ENCODE measurements around the gene SCN4A. TPM values are rescaled to one million over a fixed set of nuclear protein-coding genes. Genes with fewer than 3 reads are reported as not detected.

SCN4A gene
- total RNA-seq, 4 donors from 2014 or later: under 0.01 to 0.71 (median 0.20) TPM

DNA sequence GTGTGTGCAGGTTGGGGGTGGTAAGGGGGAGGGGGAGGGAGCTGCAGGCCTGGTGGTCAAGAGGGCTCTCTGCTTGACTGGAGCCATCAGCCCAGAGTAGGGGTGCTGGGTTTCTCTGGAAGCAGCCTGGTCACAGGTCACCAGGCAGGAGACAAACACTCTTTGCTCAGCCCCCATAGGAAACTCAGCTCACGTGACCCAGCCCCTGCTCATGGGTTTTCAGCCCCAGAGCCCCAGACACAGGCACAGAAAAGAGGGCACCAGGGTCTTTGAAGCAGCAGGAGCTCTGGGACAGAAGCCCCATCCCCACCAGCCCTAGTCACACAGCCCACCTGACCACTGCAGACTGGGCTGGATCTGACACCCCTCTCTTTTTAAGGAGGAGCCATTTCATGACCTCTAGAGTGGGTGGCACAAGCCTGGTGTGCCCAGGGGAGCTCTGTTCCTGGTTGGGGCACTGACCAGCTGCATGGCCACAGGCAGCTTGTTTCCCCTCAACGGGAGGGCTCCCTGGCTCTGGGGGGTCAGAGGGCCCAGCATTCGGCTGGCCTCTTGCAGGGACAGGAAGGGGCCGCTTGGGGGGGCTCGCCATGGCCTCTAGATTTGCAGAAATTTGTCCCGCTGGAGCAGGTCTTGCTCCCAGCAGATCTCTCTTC is 26.8 kb downstream of the SCN4A start:
- H3K4me1 ChIP-seq: no peaks in the 10 kb centered on the region
- H3K27me3 ChIP-seq: peaks cover 0 to 43% (median 0%) of the 10 kb centered on the region in 4 donors
- no peak overlapping the region for H3K4me3 ChIP-seq
- TF ChIP-seq, protein P1, sequence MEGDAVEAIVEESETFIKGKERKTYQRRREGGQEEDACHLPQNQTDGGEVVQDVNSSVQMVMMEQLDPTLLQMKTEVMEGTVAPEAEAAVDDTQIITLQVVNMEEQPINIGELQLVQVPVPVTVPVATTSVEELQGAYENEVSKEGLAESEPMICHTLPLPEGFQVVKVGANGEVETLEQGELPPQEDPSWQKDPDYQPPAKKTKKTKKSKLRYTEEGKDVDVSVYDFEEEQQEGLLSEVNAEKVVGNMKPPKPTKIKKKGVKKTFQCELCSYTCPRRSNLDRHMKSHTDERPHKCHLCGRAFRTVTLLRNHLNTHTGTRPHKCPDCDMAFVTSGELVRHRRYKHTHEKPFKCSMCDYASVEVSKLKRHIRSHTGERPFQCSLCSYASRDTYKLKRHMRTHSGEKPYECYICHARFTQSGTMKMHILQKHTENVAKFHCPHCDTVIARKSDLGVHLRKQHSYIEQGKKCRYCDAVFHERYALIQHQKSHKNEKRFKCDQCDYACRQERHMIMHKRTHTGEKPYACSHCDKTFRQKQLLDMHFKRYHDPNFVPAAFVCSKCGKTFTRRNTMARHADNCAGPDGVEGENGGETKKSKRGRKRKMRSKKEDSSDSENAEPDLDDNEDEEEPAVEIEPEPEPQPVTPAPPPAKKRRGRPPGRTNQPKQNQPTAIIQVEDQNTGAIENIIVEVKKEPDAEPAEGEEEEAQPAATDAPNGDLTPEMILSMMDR (IDR thresholded peaks at IDR 0.05): no peak
- TF ChIP-seq POLR2AphosphoS5 (IDR thresholded peaks at IDR 0.05) (no peak), POLR2A (IDR thresholded peaks at IDR 0.05; ENCODE audit: low read depth) (no peak), EP300 (IDR thresholded peaks at IDR 0.05) (no peak)
- no peaks in the 10 kb centered on the region for H3K9me3 ChIP-seq
- H3K36me3 ChIP-seq: no peaks in the 10 kb centered on the region
- DNase-seq (ENCODE audit: extremely low spot score): no peak
- WGBS: 80% methylated on average over 1 of the region's 6 CpGs
- intact Hi-C loops (cut with DNase I): no loop called here
- H3K27ac ChIP-seq (replicated peaks in 1 of 4): no peak overlapping the region

GRCh38 chr17:63944736-63945499 is 27.8 kb downstream of the SCN4A start:
- TF ChIP-seq POLR2A (IDR thresholded peaks at IDR 0.05; ENCODE audit: low read depth) (no peak), POLR2AphosphoS5 (IDR thresholded peaks at IDR 0.05) (no peak)
- TF ChIP-seq, protein P1 (IDR thresholded peaks at IDR 0.05): no peak
- no peak overlapping the region for H3K27ac ChIP-seq (replicated peaks in 1 of 4)
- intact Hi-C loops (cut with DNase I): no loop called here
- H3K9me3 ChIP-seq: no peaks in the 10 kb centered on the region
- H3K36me3 ChIP-seq: no peaks in the 10 kb centered on the region
- H3K4me3 ChIP-seq: no peak overlapping the region
- peaks cover 0 to 34% (median 0%) of the 10 kb centered on the region in 4 donors for H3K27me3 ChIP-seq
- H3K4me1 ChIP-seq: no peaks in the 10 kb centered on the region
- 79% methylated on average over 20 of the region's 24 CpGs for WGBS
- no peak for DNase-seq (ENCODE audit: extremely low spot score)

DNA sequence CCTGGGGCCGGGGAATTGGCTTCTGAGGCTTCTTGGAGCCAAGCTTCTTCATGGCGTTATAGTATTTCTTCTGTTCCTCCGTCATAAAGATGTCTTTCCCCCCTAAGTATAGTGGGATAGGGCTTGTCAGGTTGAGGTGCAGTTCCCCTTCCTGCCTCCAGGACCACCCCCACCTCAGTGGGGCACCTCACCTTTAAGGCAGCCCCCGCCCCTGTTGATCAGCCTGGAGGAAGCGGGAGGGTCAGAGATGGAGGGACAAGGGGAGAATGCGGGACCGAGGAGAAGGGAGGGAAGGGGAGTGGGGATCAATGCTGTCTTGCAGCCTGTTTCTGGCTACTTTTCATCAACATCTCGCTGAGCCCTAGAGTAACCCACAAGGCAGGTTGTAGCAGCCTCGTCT is 29.0 kb downstream of the SCN4A start:
- Histone ChIP-seq H3K9me3 (no peaks in the 10 kb centered on the region), H3K4me1 (no peaks in the 10 kb centered on the region), H3K4me3 (no peak overlapping the region), H3K27me3 (peaks cover 0 to 22% (median 0%) of the 10 kb centered on the region in 4 donors), H3K27ac (replicated peaks in 1 of 4) (no peak overlapping the region), H3K36me3 (no peaks in the 10 kb centered on the region)
- WGBS: 84% methylated on average over 7 of the region's 9 CpGs
- intact Hi-C loops (cut with DNase I): no loop called here
- DNase-seq (ENCODE audit: extremely low spot score): no peak
- TF ChIP-seq POLR2AphosphoS5 (IDR thresholded peaks at IDR 0.05) (no peak), EP300 (IDR thresholded peaks at IDR 0.05) (no peak), POLR2A (IDR thresholded peaks at IDR 0.05; ENCODE audit: low read depth) (no peak)
- TF ChIP-seq, protein P1 (IDR thresholded peaks at IDR 0.05): no peak

DNA sequence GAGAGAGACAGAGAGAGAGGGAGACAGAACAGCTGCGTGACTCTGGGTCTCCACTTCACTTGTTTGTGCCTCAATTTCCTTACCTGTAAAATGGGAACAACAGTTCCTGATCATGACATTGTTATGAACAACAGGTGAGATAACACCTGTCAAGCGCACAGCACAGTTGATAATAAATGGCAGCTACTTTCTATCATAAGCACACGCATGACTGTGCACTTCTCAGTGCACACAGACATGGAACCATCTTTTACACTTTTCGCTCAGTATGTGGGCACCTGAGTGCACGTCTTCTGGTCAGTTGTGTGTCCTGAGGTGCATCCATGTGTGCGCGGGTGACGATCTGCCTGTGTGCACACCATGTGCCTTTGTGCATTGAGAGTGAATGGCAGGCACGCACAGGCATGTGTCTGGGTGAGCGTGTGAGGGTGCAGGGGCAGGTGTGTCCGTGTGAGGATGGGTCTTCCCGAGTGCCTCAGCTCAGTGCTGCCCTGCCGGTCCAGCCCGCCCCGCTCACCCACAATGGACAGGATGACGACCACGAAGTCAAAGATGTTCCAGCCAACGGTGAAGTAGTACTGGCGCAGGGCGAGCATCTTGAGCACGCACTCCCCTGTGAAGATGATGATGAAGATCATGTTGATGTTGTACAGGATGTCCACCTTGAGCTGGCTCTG is 30.3 kb downstream of the SCN4A start:
- TF ChIP-seq, protein P1 (IDR thresholded peaks at IDR 0.05): no peak
- TF ChIP-seq POLR2A (IDR thresholded peaks at IDR 0.05; ENCODE audit: low read depth) (no peak), POLR2AphosphoS5 (IDR thresholded peaks at IDR 0.05) (no peak), EP300 (IDR thresholded peaks at IDR 0.05) (no peak)
- peaks cover 0 to 10% (median 0%) of the 10 kb centered on the region in 4 donors for H3K27me3 ChIP-seq
- no peaks in the 10 kb centered on the region for H3K4me1 ChIP-seq
- intact Hi-C loops (cut with DNase I): no loop called here
- no peak overlapping the region for H3K4me3 ChIP-seq
- H3K36me3 ChIP-seq: no peaks in the 10 kb centered on the region
- H3K9me3 ChIP-seq: no peaks in the 10 kb centered on the region
- WGBS: 95% methylated on average over 21 of the region's 21 CpGs
- no peak overlapping the region for H3K27ac ChIP-seq (replicated peaks in 1 of 4)
- DNase-seq (ENCODE audit: extremely low spot score): no peak

Data from esophagus muscularis mucosa (tissue), 4 donors.